ENCODE measurements around the gene ANKRD49.

GRCh38 chr11:94500181-94500580 lies 6.4 kb downstream of the ANKRD49 start:
- TF ChIP-seq TBP (IDR thresholded peaks at IDR 0.05; ENCODE audit: low read depth, low read length) (no peak), CTCF (IDR thresholded peaks at IDR 0.05; ENCODE audit: control extremely low read depth in 1 of 3, insufficient read depth in 1 of 3, low read depth in 1 of 3, low read length in 3 of 3) (no peak), SUZ12 (IDR thresholded peaks at IDR 0.05; ENCODE audit: low read length) (no peak), POLR2AphosphoS5 (IDR thresholded peaks at IDR 0.05; ENCODE audit: low read depth, low read length) (no peak), E2F6 (IDR thresholded peaks at IDR 0.05) (no peak), TEAD4 (IDR thresholded peaks at IDR 0.05; ENCODE audit: low read depth, low read length) (no peak), EGR1 (IDR thresholded peaks at IDR 0.05; ENCODE audit: borderline replicate concordance, low read depth, low read length) (no peak), MAFK (IDR thresholded peaks at IDR 0.05; ENCODE audit: low read depth, low read length) (no peak), JUND (IDR thresholded peaks at IDR 0.05; ENCODE audit: low read length) (no peak), SP1 (IDR thresholded peaks at IDR 0.05; ENCODE audit: low read depth, low read length) (no peak), YY1 (IDR thresholded peaks at IDR 0.05; ENCODE audit: low read depth, low read length) (no peak), POLR2A (IDR thresholded peaks at IDR 0.05; ENCODE audit: control extremely low read depth in 1 of 2, low read depth in 2 of 2, low read length in 2 of 2) (no peak), SAP30 (IDR thresholded peaks at IDR 0.05; ENCODE audit: insufficient read depth, insufficient replicate concordance, low read length) (no peak)

Data from H1 (cell line).